HEK293 (cell line): Measurements from ENCODE around the gene ST6GAL1.

ENCODE experiments used
- CTCF ChIA-PET: fragments of 350-600 bp; formaldehyde crosslinking; extraction: SDS; loops from one replicate; lab custom pipeline; 2021; ENCODE audit warnings: antibody characterized with exemption; lab: Yijun Ruan, JAX
- POLR2A ChIA-PET: fragments of 300-600 bp; formaldehyde crosslinking; extraction: SDS; loops from one replicate; lab custom pipeline; 2020; ENCODE audit warnings: antibody characterized with exemption, inconsistent platforms; lab: Yijun Ruan, JAX
- H3K27ac ChIP-seq: fragments of 200-500 bp; sonication (Bioruptor generic); 2 replicates; pipeline ENCODE4 v1.5.1; 2014; ENCODE audit warnings: low read depth, low read length, control low read depth, inconsistent platforms; ENCODE audit errors: extremely low read depth
- H3K36me3 ChIP-seq, 2 experiments: fragments of 200-500 bp in 1 of 2; sonication (Bioruptor generic) in 1 of 2; 1 replicate in 1 of 2; 2 replicates in 1 of 2; pipeline ENCODE4 v1.5.1; 2014 to 2017; ENCODE audit warnings: inconsistent platforms in 2 of 2, low read length in 2 of 2; ENCODE audit not compliant: control insufficient read depth in 2 of 2, insufficient read depth in 1 of 2
- H3K4me1 ChIP-seq: fragments of 200-500 bp; sonication (Bioruptor generic); 2 replicates; pipeline ENCODE4 v1.5.1; 2014; ENCODE audit warnings: mild to moderate bottlenecking, low read length, inconsistent platforms; ENCODE audit not compliant: control insufficient read depth, insufficient read depth
- H3K4me3 ChIP-seq: 2 replicates; pipeline ENCODE4 v1.5.1; 2011; ENCODE audit warnings: low read depth, mild to moderate bottlenecking, control low read depth, low read length, moderate library complexity
- H3K9me3 ChIP-seq: fragments of 200-500 bp; sonication (Bioruptor generic); 2 replicates; pipeline ENCODE4 v1.5.1; 2014; ENCODE audit warnings: low read depth, low read length, inconsistent platforms; ENCODE audit not compliant: control insufficient read depth, insufficient read depth
- FEZF1 ChIP-seq: fragments of 450-650 bp; formaldehyde crosslinking; IDR thresholded peaks from 2 replicates; pipeline ENCODE4 v1.5.1; 2016; ENCODE audit warnings: missing biosample characterization, missing genetic modification characterization
- GLI2 ChIP-seq: fragments of 450-650 bp; formaldehyde crosslinking; IDR thresholded peaks from 2 replicates; pipeline ENCODE4; 2017; ENCODE audit warnings: missing biosample characterization, missing genetic modification characterization, low read depth, borderline replicate concordance
- HOXA7 ChIP-seq: sonication (generic); formaldehyde crosslinking; IDR thresholded peaks from 2 replicates; pipeline ENCODE4 v1.8.1; 2022; ENCODE audit warnings: missing genetic modification reagents, borderline replicate concordance
- YY2 ChIP-seq: fragments of 450-650 bp; formaldehyde crosslinking; IDR thresholded peaks from 2 replicates; pipeline ENCODE4 v1.5.1; 2016; ENCODE audit warnings: missing biosample characterization, missing genetic modification characterization
- ZBTB10 ChIP-seq: fragments of 450-650 bp; formaldehyde crosslinking; IDR thresholded peaks from 2 replicates; pipeline ENCODE4 v1.5.1; 2016; ENCODE audit warnings: missing biosample characterization, missing genetic modification characterization
- ZBTB11 ChIP-seq: fragments of 450-650 bp; formaldehyde crosslinking; conservative IDR thresholded peaks from 2 replicates; pipeline ENCODE4 v1.5.1; 2016; ENCODE audit warnings: low read depth, missing biosample characterization, missing genetic modification characterization
- ZBTB8A ChIP-seq: fragments of 450-650 bp; formaldehyde crosslinking; IDR thresholded peaks from 2 replicates; pipeline ENCODE4 v1.5.1; 2016; ENCODE audit warnings: missing biosample characterization, missing genetic modification characterization
- ZIC2 ChIP-seq: fragments of 450-650 bp; formaldehyde crosslinking; IDR thresholded peaks from 2 replicates; pipeline ENCODE4 v1.5.1; 2016; ENCODE audit warnings: missing biosample characterization, missing genetic modification characterization
- ZNF155 ChIP-seq: fragments of 450-650 bp; formaldehyde crosslinking; IDR thresholded peaks from 2 replicates; pipeline ENCODE4 v1.5.1; 2016; ENCODE audit warnings: missing biosample characterization, missing genetic modification characterization
- ZNF2 ChIP-seq: fragments of 450-650 bp; formaldehyde crosslinking; IDR thresholded peaks from 2 replicates; pipeline ENCODE4 v1.5.1; 2016; ENCODE audit warnings: missing biosample characterization, missing genetic modification characterization
- ZNF23 ChIP-seq: fragments of 450-650 bp; formaldehyde crosslinking; IDR thresholded peaks from 2 replicates; pipeline ENCODE4 v1.5.1; 2016; ENCODE audit warnings: missing biosample characterization, missing genetic modification characterization, borderline replicate concordance
- ZNF24 ChIP-seq: fragments of 450-650 bp; formaldehyde crosslinking; IDR thresholded peaks from 2 replicates; pipeline ENCODE4 v1.5.1; 2016; ENCODE audit warnings: missing biosample characterization, missing genetic modification characterization
- ZNF37A ChIP-seq: fragments of 450-650 bp; IDR thresholded peaks from 2 replicates; pipeline ENCODE4 v1.5.1; 2018; ENCODE audit warnings: missing biosample characterization, missing genetic modification characterization
- ZNF394 ChIP-seq: fragments of 450-650 bp; formaldehyde crosslinking; IDR thresholded peaks from 2 replicates; pipeline ENCODE4 v1.5.1; 2016; ENCODE audit warnings: missing biosample characterization, missing genetic modification characterization, mild to moderate bottlenecking, moderate library complexity, borderline replicate concordance
- ZNF404 ChIP-seq: fragments of 450-650 bp; formaldehyde crosslinking; IDR thresholded peaks from 2 replicates; pipeline ENCODE4 v1.5.1; 2017; ENCODE audit warnings: missing biosample characterization, missing genetic modification characterization
- ZNF433 ChIP-seq: fragments of 450-650 bp; formaldehyde crosslinking; IDR thresholded peaks from 2 replicates; pipeline ENCODE4 v1.5.1; 2016; ENCODE audit warnings: missing biosample characterization, missing genetic modification characterization, low read depth
- ZNF488 ChIP-seq: fragments of 450-650 bp; formaldehyde crosslinking; IDR thresholded peaks from 2 replicates; pipeline ENCODE4 v1.5.1; 2016; ENCODE audit warnings: missing biosample characterization, missing genetic modification characterization
- ZNF549 ChIP-seq: fragments of 450-650 bp; IDR thresholded peaks from 2 replicates; pipeline ENCODE4 v1.5.1; 2018; ENCODE audit warnings: missing biosample characterization, missing genetic modification characterization, mild to moderate bottlenecking, inconsistent platforms, moderate library complexity
- ZNF623 ChIP-seq: fragments of 450-650 bp; formaldehyde crosslinking; IDR thresholded peaks from 2 replicates; pipeline ENCODE4 v1.5.1; 2016; ENCODE audit warnings: missing biosample characterization, missing genetic modification characterization
- ZNF645 ChIP-seq: fragments of 450-650 bp; formaldehyde crosslinking; IDR thresholded peaks from 2 replicates; pipeline ENCODE4; 2016; ENCODE audit warnings: missing biosample characterization, missing genetic modification characterization
- ZNF670 ChIP-seq: fragments of 450-650 bp; formaldehyde crosslinking; IDR thresholded peaks from 2 replicates; pipeline ENCODE4 v1.5.1; 2016; ENCODE audit warnings: missing biosample characterization, missing genetic modification characterization, low read depth
- ZNF701 ChIP-seq: fragments of 450-650 bp; formaldehyde crosslinking; IDR thresholded peaks from 2 replicates; pipeline ENCODE4 v1.5.1; 2016; ENCODE audit warnings: missing biosample characterization, missing genetic modification characterization
- ZNF768 ChIP-seq: fragments of 450-650 bp; formaldehyde crosslinking; IDR thresholded peaks from 2 replicates; pipeline ENCODE4 v1.5.1; 2018; ENCODE audit warnings: missing biosample characterization, mild to moderate bottlenecking, missing genetic modification characterization
- ZNF792 ChIP-seq: fragments of 450-650 bp; formaldehyde crosslinking; IDR thresholded peaks from 2 replicates; pipeline ENCODE4 v1.5.1; 2016; ENCODE audit warnings: missing biosample characterization, missing genetic modification characterization
- ZNF837 ChIP-seq: fragments of 450-650 bp; formaldehyde crosslinking; IDR thresholded peaks from 2 replicates; pipeline ENCODE4 v1.5.1; 2016; ENCODE audit warnings: missing biosample characterization, missing genetic modification characterization
- TF ChIP-seq, protein P1 (sequence below): fragments of 450-650 bp; formaldehyde crosslinking; IDR thresholded peaks from 2 replicates; pipeline ENCODE4 v1.5.1; 2016; ENCODE audit warnings: missing biosample characterization, missing genetic modification characterization
- TF ChIP-seq, protein P2 (sequence below): fragments of 450-650 bp; formaldehyde crosslinking; IDR thresholded peaks from 2 replicates; pipeline ENCODE4 v1.5.1; 2016; ENCODE audit warnings: missing biosample characterization, missing genetic modification characterization

Gene ST6GAL1

GRCh38 chr3:186993210-186993782 is 63.0 kb downstream of the ST6GAL1 start:
- Histone ChIP-seq H3K27ac (no peak overlapping the region), H3K36me3 (no peaks in the 10 kb centered on the region), H3K9me3 (no peaks in the 10 kb centered on the region), H3K4me1 (no peaks in the 10 kb centered on the region), H3K4me3 (no peak overlapping the region)
- POLR2A ChIA-PET: no interaction called here
- CTCF ChIA-PET: interaction anchor here (0.6 to 1.0 kb wide), 2 partner anchors 146 to 726 kb away, joined by 3 to 8 read pairs; partner anchors contain the start of gene RPL39L
- no peak for TF ChIP-seq ZNF837 (tag by site-specific recombination)
- TF ChIP-seq ZNF645 (tag by site-specific recombination): no peak
- no peak for TF ChIP-seq ZIC2 (tag by site-specific recombination)
- TF ChIP-seq ZNF792 (tag by site-specific recombination): no peak
- TF ChIP-seq ZNF24: no peak
- peak; percentile 29; the same call in 1 of the 2 replicates for TF ChIP-seq ZNF623 (tag by site-specific recombination)
- no peak for TF ChIP-seq ZNF433 (tag by site-specific recombination)
- TF ChIP-seq, protein P1, sequence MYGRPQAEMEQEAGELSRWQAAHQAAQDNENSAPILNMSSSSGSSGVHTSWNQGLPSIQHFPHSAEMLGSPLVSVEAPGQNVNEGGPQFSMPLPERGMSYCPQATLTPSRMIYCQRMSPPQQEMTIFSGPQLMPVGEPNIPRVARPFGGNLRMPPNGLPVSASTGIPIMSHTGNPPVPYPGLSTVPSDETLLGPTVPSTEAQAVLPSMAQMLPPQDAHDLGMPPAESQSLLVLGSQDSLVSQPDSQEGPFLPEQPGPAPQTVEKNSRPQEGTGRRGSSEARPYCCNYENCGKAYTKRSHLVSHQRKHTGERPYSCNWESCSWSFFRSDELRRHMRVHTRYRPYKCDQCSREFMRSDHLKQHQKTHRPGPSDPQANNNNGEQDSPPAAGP (tag by site-specific recombination): no peak
- TF ChIP-seq ZNF23 (tag by site-specific recombination): no peak
- no peak for TF ChIP-seq ZNF404
- TF ChIP-seq ZNF768 (tag by site-specific recombination): no peak
- TF ChIP-seq, protein P2, sequence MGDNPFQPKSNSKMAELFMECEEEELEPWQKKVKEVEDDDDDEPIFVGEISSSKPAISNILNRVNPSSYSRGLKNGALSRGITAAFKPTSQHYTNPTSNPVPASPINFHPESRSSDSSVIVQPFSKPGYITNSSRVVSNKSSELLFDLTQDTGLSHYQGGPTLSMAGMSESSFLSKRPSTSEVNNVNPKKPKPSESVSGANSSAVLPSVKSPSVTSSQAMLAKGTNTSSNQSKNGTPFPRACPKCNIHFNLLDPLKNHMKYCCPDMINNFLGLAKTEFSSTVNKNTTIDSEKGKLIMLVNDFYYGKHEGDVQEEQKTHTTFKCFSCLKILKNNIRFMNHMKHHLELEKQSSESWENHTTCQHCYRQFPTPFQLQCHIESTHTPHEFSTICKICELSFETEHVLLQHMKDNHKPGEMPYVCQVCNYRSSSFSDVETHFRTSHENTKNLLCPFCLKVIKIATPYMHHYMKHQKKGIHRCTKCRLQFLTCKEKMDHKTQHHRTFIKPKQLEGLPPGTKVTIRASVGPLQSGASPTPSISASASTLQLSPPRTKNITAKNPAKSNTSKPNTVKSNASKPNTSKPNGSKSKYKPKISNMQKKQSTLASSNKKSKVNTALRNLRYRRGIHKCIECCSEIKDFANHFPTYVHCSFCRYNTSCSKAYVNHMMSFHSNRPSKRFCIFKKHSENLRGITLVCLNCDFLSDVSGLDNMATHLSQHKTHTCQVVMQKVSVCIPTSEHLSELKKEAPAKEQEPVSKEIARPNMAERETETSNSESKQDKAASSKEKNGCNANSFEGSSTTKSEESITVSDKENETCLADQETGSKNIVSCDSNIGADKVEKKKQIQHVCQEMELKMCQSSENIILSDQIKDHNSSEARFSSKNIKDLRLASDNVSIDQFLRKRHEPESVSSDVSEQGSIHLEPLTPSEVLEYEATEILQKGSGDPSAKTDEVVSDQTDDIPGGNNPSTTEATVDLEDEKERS: no peak
- TF ChIP-seq ZBTB8A (tag by site-specific recombination): 0 out of 2 replicates have a peak, but pooled peaks have one; percentile 33
- no peak for TF ChIP-seq FEZF1 (tag by site-specific recombination)
- TF ChIP-seq ZNF37A: no peak
- TF ChIP-seq YY2 (tag by site-specific recombination): no peak
- TF ChIP-seq ZNF670 (tag by site-specific recombination): no peak
- TF ChIP-seq ZNF155: no peak
- TF ChIP-seq ZNF394 (tag by site-specific recombination): peak; percentile 65; the same call in 1 of the 2 replicates
- TF ChIP-seq ZNF549 (tag by site-specific recombination): no peak
- TF ChIP-seq HOXA7: no peak
- no peak for TF ChIP-seq ZNF488 (tag by site-specific recombination)
- TF ChIP-seq ZNF2 (tag by site-specific recombination): no peak
- no peak for TF ChIP-seq ZBTB10 (tag by site-specific recombination)
- TF ChIP-seq ZNF701 (tag by site-specific recombination): no peak
- no peak for TF ChIP-seq GLI2
- 0 out of 2 replicates have a peak, but pooled peaks have one; percentile 26 for TF ChIP-seq ZBTB11 (tag by site-specific recombination)
